NOMO-1 treated with DMSO at 0.1 percent for 48 hours (cell line): Measurements from ENCODE around the gene CMKLR1.

Experiments
- DNase-seq: peaks from one replicate; lab custom pipeline; 2025; ENCODE audit not compliant: unreplicated experiment; lab: John Stamatoyannopoulos, UW

Gene CMKLR1

GRCh38 chr12:108317308-108318234 is 21.5 kb downstream of the CMKLR1 start:
- peak; percentile 5 for DNase-seq

GRCh38 chr12:108316176-108317086 is 22.7 kb downstream of the CMKLR1 start:
- DNase-seq = no peak

- peak; percentile 38 for DNase-seq
Measured at GRCh38 chr12:108315486-108316105, 23.5 kb downstream of the CMKLR1 start.

- DNase-seq = peak; percentile 96
Measured at GRCh38 chr12:108313606-108314351, 25.3 kb downstream of the CMKLR1 start.

- DNase-seq = peak; percentile 39
Measured at GRCh38 chr12:108313241-108313605, 25.9 kb downstream of the CMKLR1 start.

GRCh38 chr12:108312693-108313189 is 26.4 kb downstream of the CMKLR1 start:
- no peak for DNase-seq

- DNase-seq = no peak
Measured at GRCh38 chr12:108312073-108312659, 26.9 kb downstream of the CMKLR1 start.

GRCh38 chr12:108311605-108312004 is 27.5 kb downstream of the CMKLR1 start:
- no peak for DNase-seq

- no peak for DNase-seq
Measured at GRCh38 chr12:108310489-108310888, 28.6 kb downstream of the CMKLR1 start.

- peak; percentile 53 for DNase-seq
Measured at GRCh38 chr12:108309674-108310312, 29.3 kb downstream of the CMKLR1 start.

- DNase-seq = no peak
Measured at GRCh38 chr12:108308395-108309085, 30.6 kb downstream of the CMKLR1 start.

- no peak for DNase-seq
Measured at GRCh38 chr12:108307006-108307405, 32.1 kb downstream of the CMKLR1 start.

GRCh38 chr12:108306506-108306905 is 32.6 kb downstream of the CMKLR1 start:
- DNase-seq = no peak

GRCh38 chr12:108305991-108306501 is 33.1 kb downstream of the CMKLR1 start:
- DNase-seq = no peak

GRCh38 chr12:108305520-108305919 is 33.6 kb downstream of the CMKLR1 start:
- DNase-seq = no peak

GRCh38 chr12:108304633-108305032 is 34.5 kb downstream of the CMKLR1 start:
- no peak for DNase-seq

GRCh38 chr12:108303703-108304102 is 35.4 kb downstream of the CMKLR1 start:
- no peak for DNase-seq

GRCh38 chr12:108302403-108303311 is 36.5 kb downstream of the CMKLR1 start:
- no peak for DNase-seq
